Raji (cell line): ENCODE data around the gene PDE3B.

Experiments used
- POLR2A ChIP-seq: IDR thresholded peaks from 2 replicates; pipeline ENCODE4 v1.6.1; 2011; ENCODE audit warnings: low read depth, low read length, control low read depth; ENCODE audit not compliant: insufficient read depth

PDE3B gene

GRCh38 chr11:14766585-14766984 is 123.0 kb downstream of the PDE3B start:
- no peak for TF ChIP-seq POLR2A

GRCh38 chr11:14768526-14769188 is 125.1 kb downstream of the PDE3B start:
- no peak for TF ChIP-seq POLR2A

- TF ChIP-seq POLR2A: no peak
These were observed 130.2 kb downstream of the PDE3B start for GRCh38 chr11:14773755-14774154.

GRCh38 chr11:14774721-14775120 is 131.1 kb downstream of the PDE3B start:
- TF ChIP-seq POLR2A: no peak

- TF ChIP-seq POLR2A: no peak
These were observed 132.3 kb downstream of the PDE3B start for GRCh38 chr11:14775897-14776296.

- no peak for TF ChIP-seq POLR2A
These were observed 140.2 kb downstream of the PDE3B start for GRCh38 chr11:14783788-14784187.

- no peak for TF ChIP-seq POLR2A
These were observed 140.6 kb downstream of the PDE3B start for GRCh38 chr11:14784230-14784629.

GRCh38 chr11:14789879-14790484 is 146.4 kb downstream of the PDE3B start:
- TF ChIP-seq POLR2A: no peak

GRCh38 chr11:14793546-14793945 is 149.9 kb downstream of the PDE3B start:
- TF ChIP-seq POLR2A: no peak

- TF ChIP-seq POLR2A: no peak
These were observed 160.2 kb downstream of the PDE3B start for GRCh38 chr11:14803846-14804245.

GRCh38 chr11:14809466-14809865 is 165.9 kb downstream of the PDE3B start:
- no peak for TF ChIP-seq POLR2A

- no peak for TF ChIP-seq POLR2A
These were observed 169.2 kb downstream of the PDE3B start for GRCh38 chr11:14812757-14813156.

- TF ChIP-seq POLR2A: no peak
These were observed 169.9 kb downstream of the PDE3B start for GRCh38 chr11:14813516-14813915.

GRCh38 chr11:14818779-14819178 is 175.2 kb downstream of the PDE3B start:
- no peak for TF ChIP-seq POLR2A

GRCh38 chr11:14819596-14819995 is 176.0 kb downstream of the PDE3B start:
- TF ChIP-seq POLR2A: no peak

GRCh38 chr11:14821031-14821430 is 177.4 kb downstream of the PDE3B start:
- TF ChIP-seq POLR2A: no peak

GRCh38 chr11:14826600-14826999 is 183.0 kb downstream of the PDE3B start:
- no peak for TF ChIP-seq POLR2A
